ENCODE data around the gene MSL2.
A peak's percentile ranks its signal among the peaks of the same experiment; 100 is the strongest.
"Not testable (repeated sequence)": the region's sequence is repeated elsewhere in the genome, so short reads cannot be mapped to it uniquely, and the experiment has no call there.

The MSL2 gene

DNA sequence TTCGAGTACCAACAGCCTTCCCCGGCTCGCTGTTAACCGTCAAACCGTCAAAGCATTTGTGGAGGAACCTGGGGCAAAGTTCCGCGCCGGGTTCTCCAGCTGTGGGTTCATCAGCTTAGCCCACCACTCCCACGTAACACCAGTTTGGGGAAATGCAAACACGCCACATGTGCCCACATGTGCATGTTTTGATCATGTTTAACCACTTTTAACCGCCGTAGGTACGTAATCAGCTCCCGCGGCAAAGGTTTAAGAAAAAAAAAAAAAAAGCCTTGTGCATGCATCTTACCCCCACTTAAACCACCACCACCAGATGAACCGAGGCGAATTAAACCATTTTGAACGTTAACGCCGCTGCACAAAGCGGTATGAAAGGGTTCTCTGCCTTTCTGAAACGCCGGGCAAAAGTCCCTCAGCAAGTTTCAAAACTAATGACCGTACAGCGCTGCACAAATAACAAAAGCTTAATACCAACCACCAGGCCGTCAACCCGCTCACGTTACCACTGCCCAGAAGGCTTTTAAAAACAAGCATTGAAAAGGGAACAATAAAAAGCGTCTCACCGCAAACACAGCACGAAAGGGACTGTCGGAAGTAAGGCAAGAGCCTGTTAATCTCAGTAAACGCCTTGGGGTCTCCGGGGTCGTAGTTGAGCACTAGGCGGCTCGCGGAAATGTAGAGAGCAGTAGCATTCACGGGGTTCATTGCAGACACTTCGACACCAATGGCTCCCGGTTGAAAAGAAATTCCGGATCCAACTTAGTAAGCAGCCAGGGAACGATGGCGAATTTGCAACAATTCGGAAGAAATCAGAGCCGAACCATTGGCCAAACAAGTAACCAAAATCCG, 1.5 kb downstream of the MSL2 start:
- Histone ChIP-seq H3K9me2 (ENCODE audit: low read depth, low read length) (no peaks in the 10 kb centered on the region), H4K20me1 (ENCODE audit: insufficient read depth, low read length) (0 out of 2 replicates have a peak, but pooled peaks cover 4% of the 10 kb centered on the region), H3K27ac (ENCODE audit: low read depth, low read length, poor library complexity, severe bottlenecking) (peak overlapping the region; percentile 85), H3K27me3 (ENCODE audit: insufficient read depth, low read length) (no peaks in the 10 kb centered on the region), H3K79me2 (ENCODE audit: insufficient read depth, low read length) (peaks cover 59% of the 10 kb centered on the region), H3K36me3 (ENCODE audit: insufficient read depth, low read length) (peaks cover 42% of the 10 kb centered on the region), H3K4me1 (ENCODE audit: insufficient read depth, low read length, severe bottlenecking) (peaks cover 49% of the 10 kb centered on the region), H3K9ac (ENCODE audit: low read length) (peak overlapping the region; percentile 85), H3K9me3 (ENCODE audit: low read length) (peaks cover 4% of the 10 kb centered on the region; the same call in 1 of the 2 replicates), H3K4me3 (ENCODE audit: low read depth, low read length, poor library complexity, severe bottlenecking) (peak overlapping the region; percentile 84), H3F3A (ENCODE audit: insufficient read depth, low read length) (no peaks in the 10 kb centered on the region), H2AFZ (ENCODE audit: low read length) (no peak overlapping the region), H3K4me2 (ENCODE audit: low read length) (peak overlapping the region; percentile 90)
- TF ChIP-seq, protein P1, sequence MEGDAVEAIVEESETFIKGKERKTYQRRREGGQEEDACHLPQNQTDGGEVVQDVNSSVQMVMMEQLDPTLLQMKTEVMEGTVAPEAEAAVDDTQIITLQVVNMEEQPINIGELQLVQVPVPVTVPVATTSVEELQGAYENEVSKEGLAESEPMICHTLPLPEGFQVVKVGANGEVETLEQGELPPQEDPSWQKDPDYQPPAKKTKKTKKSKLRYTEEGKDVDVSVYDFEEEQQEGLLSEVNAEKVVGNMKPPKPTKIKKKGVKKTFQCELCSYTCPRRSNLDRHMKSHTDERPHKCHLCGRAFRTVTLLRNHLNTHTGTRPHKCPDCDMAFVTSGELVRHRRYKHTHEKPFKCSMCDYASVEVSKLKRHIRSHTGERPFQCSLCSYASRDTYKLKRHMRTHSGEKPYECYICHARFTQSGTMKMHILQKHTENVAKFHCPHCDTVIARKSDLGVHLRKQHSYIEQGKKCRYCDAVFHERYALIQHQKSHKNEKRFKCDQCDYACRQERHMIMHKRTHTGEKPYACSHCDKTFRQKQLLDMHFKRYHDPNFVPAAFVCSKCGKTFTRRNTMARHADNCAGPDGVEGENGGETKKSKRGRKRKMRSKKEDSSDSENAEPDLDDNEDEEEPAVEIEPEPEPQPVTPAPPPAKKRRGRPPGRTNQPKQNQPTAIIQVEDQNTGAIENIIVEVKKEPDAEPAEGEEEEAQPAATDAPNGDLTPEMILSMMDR (IDR thresholded peaks at IDR 0.05; ENCODE audit: low read length) = peak; percentile 14; the same call in 1 of the 2 replicates
- no peak for TF ChIP-seq EZH2 (IDR thresholded peaks at IDR 0.05; ENCODE audit: borderline replicate concordance, low read length)

DNA sequence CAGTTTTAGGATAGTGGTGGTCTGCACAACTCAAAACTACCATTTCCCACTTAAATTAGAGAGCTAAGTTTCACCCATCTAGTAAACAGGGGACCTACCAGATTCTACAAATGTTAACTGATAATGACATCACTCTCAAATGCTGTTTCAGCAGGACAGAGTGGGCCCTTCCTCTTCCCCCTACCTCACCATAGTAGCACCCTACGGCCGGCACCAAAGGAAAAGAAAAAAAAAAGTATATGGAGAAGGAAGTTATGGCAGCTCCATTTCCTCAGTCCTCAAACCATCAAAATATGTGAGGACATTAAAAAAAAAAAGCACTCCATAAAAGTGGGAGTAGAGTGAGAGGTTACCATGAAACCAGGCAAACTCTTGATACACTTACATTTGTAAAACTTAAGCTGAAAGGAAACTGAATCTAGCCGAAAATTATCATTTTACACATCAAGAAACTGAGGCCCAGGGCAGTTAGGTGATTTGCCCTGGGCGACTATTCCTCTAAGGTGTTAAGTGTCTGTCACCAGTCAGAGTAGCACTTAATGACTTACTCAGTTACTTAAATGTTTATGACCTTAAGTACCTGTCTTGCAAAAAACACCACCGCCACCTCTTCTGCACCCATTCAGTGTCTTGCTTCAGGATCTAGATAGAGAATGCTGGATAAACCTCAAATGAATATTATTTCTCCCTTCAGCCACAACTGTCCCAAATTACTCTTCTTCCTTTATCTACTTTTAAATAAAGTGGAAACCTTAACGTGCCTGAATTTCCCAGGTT, 2.7 kb downstream of the MSL2 start:
- peak overlapping the region; percentile 85 for H3K27ac ChIP-seq (ENCODE audit: low read depth, low read length, poor library complexity, severe bottlenecking)

DNA sequence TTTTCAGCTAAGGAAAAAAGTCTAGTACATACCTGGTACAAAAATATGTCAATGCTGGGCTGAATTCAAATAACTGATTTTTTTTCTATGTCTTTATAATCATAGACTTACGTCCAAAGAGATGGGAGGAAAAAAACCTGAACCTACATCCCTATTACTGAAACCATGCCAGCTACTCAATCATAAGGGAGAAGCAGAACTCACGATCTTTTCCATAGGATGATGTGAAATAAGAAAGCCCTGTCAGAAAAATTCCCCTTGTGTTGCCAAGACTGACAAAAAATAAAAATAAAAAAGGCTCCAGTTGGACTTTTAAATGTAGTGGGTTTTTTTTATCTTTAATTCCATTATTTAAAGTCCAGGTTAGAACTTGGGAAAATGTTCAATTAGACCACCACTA, 3.3 kb downstream of the MSL2 start:
- peaks cover 66% of the 10 kb centered on the region for H3K4me1 ChIP-seq (ENCODE audit: insufficient read depth, low read length, severe bottlenecking)
- H3K79me2 ChIP-seq (ENCODE audit: insufficient read depth, low read length) = peaks cover 77% of the 10 kb centered on the region
- H4K20me1 ChIP-seq (ENCODE audit: insufficient read depth, low read length) = 0 out of 2 replicates have a peak, but pooled peaks cover 4% of the 10 kb centered on the region
- no peak for TF ChIP-seq EZH2 (IDR thresholded peaks at IDR 0.05; ENCODE audit: borderline replicate concordance, low read length)
- TF ChIP-seq, protein P1 (IDR thresholded peaks at IDR 0.05; ENCODE audit: low read length) = no peak
- peak overlapping the region; percentile 85 for H3K27ac ChIP-seq (ENCODE audit: low read depth, low read length, poor library complexity, severe bottlenecking)
- H3K27me3 ChIP-seq (ENCODE audit: insufficient read depth, low read length) = no peaks in the 10 kb centered on the region
- no peaks in the 10 kb centered on the region for H3K9me2 ChIP-seq (ENCODE audit: low read depth, low read length)
- H2AFZ ChIP-seq (ENCODE audit: low read length) = no peak overlapping the region
- peak overlapping the region; percentile 84 for H3K4me3 ChIP-seq (ENCODE audit: low read depth, low read length, poor library complexity, severe bottlenecking)
- no peaks in the 10 kb centered on the region for H3K9me3 ChIP-seq (ENCODE audit: low read length)
- H3K9ac ChIP-seq (ENCODE audit: low read length) = peak overlapping the region; percentile 85
- H3K36me3 ChIP-seq (ENCODE audit: insufficient read depth, low read length) = peaks cover 34% of the 10 kb centered on the region
- H3F3A ChIP-seq (ENCODE audit: insufficient read depth, low read length) = no peaks in the 10 kb centered on the region
- H3K4me2 ChIP-seq (ENCODE audit: low read length) = peak overlapping the region; percentile 90

More for the DNA sequence above, 2.7 kb downstream of the MSL2 start:
- Histone ChIP-seq H3K4me3 (ENCODE audit: low read depth, low read length, poor library complexity, severe bottlenecking) (peak overlapping the region; percentile 84), H3K27me3 (ENCODE audit: insufficient read depth, low read length) (no peaks in the 10 kb centered on the region), H3F3A (ENCODE audit: insufficient read depth, low read length) (no peaks in the 10 kb centered on the region), H3K36me3 (ENCODE audit: insufficient read depth, low read length) (peaks cover 41% of the 10 kb centered on the region), H3K9me3 (ENCODE audit: low read length) (peaks cover 4% of the 10 kb centered on the region; the same call in 1 of the 2 replicates), H3K9me2 (ENCODE audit: low read depth, low read length) (no peaks in the 10 kb centered on the region), H2AFZ (ENCODE audit: low read length) (no peak overlapping the region), H3K9ac (ENCODE audit: low read length) (peak overlapping the region; percentile 85), H3K4me1 (ENCODE audit: insufficient read depth, low read length, severe bottlenecking) (peaks cover 61% of the 10 kb centered on the region), H3K4me2 (ENCODE audit: low read length) (peak overlapping the region; percentile 90), H3K79me2 (ENCODE audit: insufficient read depth, low read length) (peaks cover 71% of the 10 kb centered on the region), H4K20me1 (ENCODE audit: insufficient read depth, low read length) (0 out of 2 replicates have a peak, but pooled peaks cover 4% of the 10 kb centered on the region)
- TF ChIP-seq EZH2 (IDR thresholded peaks at IDR 0.05; ENCODE audit: borderline replicate concordance, low read length) = no peak
- TF ChIP-seq, protein P1 (IDR thresholded peaks at IDR 0.05; ENCODE audit: low read length) = no peak

DNA sequence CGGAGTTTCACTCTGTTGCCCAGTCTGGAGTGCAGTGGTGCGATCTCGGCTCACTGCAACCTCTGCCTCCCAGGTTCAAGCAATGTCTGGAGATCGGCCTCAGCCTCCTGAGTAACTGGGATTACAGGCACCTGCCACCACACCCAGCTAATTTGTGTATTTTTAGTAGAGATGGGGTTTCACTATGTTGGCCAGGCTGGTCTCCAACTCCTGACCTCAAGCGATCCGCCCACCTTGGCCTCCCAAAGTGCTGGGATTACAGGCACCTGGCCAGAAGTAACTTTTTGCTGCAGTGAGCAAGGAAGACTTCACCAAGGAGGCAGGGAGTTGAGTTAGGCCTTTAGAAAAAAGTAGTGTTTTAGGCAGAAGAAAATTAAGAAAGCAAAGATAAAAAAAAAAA, 3.9 kb downstream of the MSL2 start:
- H3K4me2 ChIP-seq (ENCODE audit: low read length) = peak overlapping the region; percentile 90
- H3K36me3 ChIP-seq (ENCODE audit: insufficient read depth, low read length) = peaks cover 34% of the 10 kb centered on the region
- H3K9me2 ChIP-seq (ENCODE audit: low read depth, low read length); H3K27me3 ChIP-seq (ENCODE audit: insufficient read depth, low read length); H3F3A ChIP-seq (ENCODE audit: insufficient read depth, low read length); H2AFZ ChIP-seq (ENCODE audit: low read length); H4K20me1 ChIP-seq (ENCODE audit: insufficient read depth, low read length); H3K9me3 ChIP-seq (ENCODE audit: low read length): not testable (repeated sequence)
- H3K4me3 ChIP-seq (ENCODE audit: low read depth, low read length, poor library complexity, severe bottlenecking) = peak overlapping the region; percentile 84
- peaks cover 66% of the 10 kb centered on the region for H3K4me1 ChIP-seq (ENCODE audit: insufficient read depth, low read length, severe bottlenecking)
- peak overlapping the region; percentile 85 for H3K9ac ChIP-seq (ENCODE audit: low read length)
- H3K27ac ChIP-seq (ENCODE audit: low read depth, low read length, poor library complexity, severe bottlenecking) = peak overlapping the region; percentile 27
- peaks cover 84% of the 10 kb centered on the region for H3K79me2 ChIP-seq (ENCODE audit: insufficient read depth, low read length)

All from OCI-LY1 (cell line).